GM10248 (cell line): ENCODE measurements around the gene MYEF2.
A peak's percentile ranks its signal among the peaks of the same experiment; 100 is the strongest.

ENCODE experiments used
- CTCF ChIA-PET: fragments of 300-600 bp; sonication (Branson Sonifier 250); formaldehyde crosslinking; extraction: SDS; loops from one replicate; lab custom pipeline; 2021; ENCODE audit warnings: antibody characterized with exemption; lab: Yijun Ruan, JAX
- POLR2A ChIA-PET: fragments of 350-650 bp; sonication (Branson Sonifier 250); formaldehyde crosslinking; extraction: SDS; loops from one replicate; lab custom pipeline; 2020; ENCODE audit warnings: antibody characterized with exemption; lab: Yijun Ruan, JAX
- DNase-seq: peaks from one replicate; pipeline ENCODE4 v3.0.0; 2012; ENCODE audit errors: extremely low spot score
- TF ChIP-seq, protein P1 (sequence below): IDR thresholded peaks from 2 replicates; pipeline ENCODE4 v1.5.1; 2012; ENCODE audit warnings: mild to moderate bottlenecking, low read depth; ENCODE audit errors: extremely low read depth, missing control alignments, control extremely low read depth

Gene MYEF2, protein sequence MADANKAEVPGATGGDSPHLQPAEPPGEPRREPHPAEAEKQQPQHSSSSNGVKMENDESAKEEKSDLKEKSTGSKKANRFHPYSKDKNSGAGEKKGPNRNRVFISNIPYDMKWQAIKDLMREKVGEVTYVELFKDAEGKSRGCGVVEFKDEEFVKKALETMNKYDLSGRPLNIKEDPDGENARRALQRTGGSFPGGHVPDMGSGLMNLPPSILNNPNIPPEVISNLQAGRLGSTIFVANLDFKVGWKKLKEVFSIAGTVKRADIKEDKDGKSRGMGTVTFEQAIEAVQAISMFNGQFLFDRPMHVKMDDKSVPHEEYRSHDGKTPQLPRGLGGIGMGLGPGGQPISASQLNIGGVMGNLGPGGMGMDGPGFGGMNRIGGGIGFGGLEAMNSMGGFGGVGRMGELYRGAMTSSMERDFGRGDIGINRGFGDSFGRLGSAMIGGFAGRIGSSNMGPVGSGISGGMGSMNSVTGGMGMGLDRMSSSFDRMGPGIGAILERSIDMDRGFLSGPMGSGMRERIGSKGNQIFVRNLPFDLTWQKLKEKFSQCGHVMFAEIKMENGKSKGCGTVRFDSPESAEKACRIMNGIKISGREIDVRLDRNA

DNA sequence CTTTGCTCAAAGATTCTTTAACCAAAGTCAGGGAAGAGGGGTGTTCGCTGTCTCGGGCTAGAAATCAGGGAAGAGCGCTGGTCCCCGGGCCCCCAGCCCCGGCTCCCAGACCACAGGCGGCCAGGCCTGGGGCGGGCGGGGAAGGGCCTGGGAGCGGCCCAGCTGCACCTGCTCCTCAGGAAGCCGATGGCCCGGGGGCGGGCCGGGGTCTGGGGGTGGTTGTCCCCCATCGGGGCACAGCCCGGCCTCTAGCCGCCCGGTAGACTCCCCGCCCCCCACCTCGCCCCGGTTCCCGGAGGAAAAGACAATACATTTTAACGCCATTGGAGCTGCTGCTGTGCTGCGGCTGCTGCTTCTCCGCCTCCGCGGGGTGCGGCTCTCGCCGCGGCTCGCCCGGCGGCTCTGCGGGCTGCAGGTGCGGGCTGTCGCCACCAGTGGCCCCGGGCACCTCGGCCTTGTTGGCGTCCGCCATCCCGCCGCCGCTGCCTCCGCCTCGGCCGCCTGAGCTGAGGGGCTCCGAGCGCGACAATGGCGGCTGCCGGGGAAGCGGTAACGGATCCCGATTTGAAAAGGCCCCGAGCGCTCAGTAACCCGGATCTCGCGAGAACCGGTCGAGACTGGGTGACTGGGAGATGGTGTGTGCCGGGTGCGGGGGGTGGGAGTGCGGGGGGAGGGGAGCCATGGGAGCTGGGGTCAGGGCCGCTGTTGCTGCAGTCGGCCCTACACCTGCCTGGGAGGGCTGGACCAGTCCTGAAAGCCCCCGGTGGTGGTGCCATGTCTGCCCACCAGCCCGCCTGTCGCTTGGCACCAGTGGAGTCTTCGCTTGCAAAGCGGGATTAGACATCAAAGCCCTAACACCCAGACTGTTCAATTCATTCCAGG, at the start of gene MYEF2:
Gene MYEF2 (minus strand): TSS at position 530 of the 882 bp plus-strand sequence. CDS start 58 bp downstream, at position 472.
- DNase-seq = peak; percentile 84
- POLR2A ChIA-PET = no interaction called here
- CTCF ChIA-PET = interaction anchor here (0.9 to 1.8 kb wide), 5 partner anchors 9 to 700 kb away, joined by 3 to 6 read pairs (median 4); partner anchors contain the start of gene EID1
- TF ChIP-seq, protein P1, sequence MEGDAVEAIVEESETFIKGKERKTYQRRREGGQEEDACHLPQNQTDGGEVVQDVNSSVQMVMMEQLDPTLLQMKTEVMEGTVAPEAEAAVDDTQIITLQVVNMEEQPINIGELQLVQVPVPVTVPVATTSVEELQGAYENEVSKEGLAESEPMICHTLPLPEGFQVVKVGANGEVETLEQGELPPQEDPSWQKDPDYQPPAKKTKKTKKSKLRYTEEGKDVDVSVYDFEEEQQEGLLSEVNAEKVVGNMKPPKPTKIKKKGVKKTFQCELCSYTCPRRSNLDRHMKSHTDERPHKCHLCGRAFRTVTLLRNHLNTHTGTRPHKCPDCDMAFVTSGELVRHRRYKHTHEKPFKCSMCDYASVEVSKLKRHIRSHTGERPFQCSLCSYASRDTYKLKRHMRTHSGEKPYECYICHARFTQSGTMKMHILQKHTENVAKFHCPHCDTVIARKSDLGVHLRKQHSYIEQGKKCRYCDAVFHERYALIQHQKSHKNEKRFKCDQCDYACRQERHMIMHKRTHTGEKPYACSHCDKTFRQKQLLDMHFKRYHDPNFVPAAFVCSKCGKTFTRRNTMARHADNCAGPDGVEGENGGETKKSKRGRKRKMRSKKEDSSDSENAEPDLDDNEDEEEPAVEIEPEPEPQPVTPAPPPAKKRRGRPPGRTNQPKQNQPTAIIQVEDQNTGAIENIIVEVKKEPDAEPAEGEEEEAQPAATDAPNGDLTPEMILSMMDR = no peak

GRCh38 chr15:48225771-48226170, 47.7 kb upstream of the MYEF2 start:
- ChIA-PET CTCF (interaction anchor here (3.0 kb wide), 1 partner anchor 14 kb away, joined by 11 read pairs; no protein-coding TSS in a partner anchor), POLR2A (no interaction called here)
- DNase-seq = no peak
- TF ChIP-seq, protein P1 = no peak

DNA sequence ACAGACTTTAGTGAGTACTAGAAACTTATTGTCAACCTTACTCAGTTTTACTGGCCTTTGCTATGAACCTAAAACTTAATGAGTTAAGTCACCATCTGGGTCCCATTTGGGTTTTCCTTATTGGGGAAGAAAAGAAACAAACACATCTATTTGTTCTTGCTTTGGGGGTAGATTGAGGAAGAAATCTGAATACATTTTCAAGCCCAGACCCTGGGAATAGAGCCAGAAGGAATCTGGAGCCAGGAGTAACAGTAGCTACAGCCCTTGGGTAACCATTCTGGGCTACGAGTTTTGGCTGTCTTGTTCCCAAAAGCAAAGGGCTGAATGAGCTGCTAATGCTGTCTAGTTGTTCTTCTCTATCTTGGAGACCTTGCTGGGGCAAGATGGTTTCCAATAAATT, 44.5 kb upstream of the MYEF2 start:
- DNase-seq = no peak
- POLR2A ChIA-PET = no interaction called here
- CTCF ChIA-PET = interaction anchor here (0.9 to 1.6 kb wide), 2 partner anchors 28 to 45 kb away, joined by 3 read pairs; no protein-coding TSS in a partner anchor
- TF ChIP-seq, protein P1 = no peak

GRCh38 chr15:48221885-48222284, 43.8 kb upstream of the MYEF2 start:
- POLR2A ChIA-PET = no interaction called here
- DNase-seq = no peak
- TF ChIP-seq, protein P1 = no peak
- CTCF ChIA-PET = no interaction called here

DNA sequence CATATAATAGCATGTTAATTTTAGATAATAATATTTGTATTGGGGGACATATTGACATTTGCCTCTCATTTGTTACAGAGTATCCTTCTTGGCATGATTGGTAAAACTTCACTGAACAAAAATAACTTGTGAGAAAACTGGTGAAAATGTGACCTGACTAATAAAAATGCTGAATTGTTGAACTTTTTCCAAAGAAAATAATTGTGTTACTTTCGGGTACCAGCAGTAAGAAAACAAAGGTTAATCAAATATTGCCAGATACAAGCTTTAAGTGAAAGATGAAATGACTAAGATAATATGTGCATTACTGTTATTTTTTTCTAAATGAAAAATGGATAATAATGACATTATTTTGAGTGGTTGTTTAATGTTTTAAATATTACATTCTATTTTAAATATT, 43.2 kb upstream of the MYEF2 start:
- no peak for DNase-seq
- CTCF ChIA-PET = no interaction called here

More for the DNA sequence above, 43.2 kb upstream of the MYEF2 start:
- TF ChIP-seq, protein P1 = no peak
- POLR2A ChIA-PET = no interaction called here
